NCI-H1105 treated with DMSO at 0.1 percent for 48 hours (cell line): ENCODE data around the gene KDM4B.
A peak's percentile ranks its signal among the peaks of the same experiment; 100 is the strongest.
"Not testable (repeated sequence)": the region's sequence is repeated elsewhere in the genome, so short reads cannot be mapped to it uniquely, and the experiment has no call there.

Experiments used
- DNase-seq: peaks from one replicate; lab custom pipeline; 2025; lab: John Stamatoyannopoulos, UW

The KDM4B gene

DNA sequence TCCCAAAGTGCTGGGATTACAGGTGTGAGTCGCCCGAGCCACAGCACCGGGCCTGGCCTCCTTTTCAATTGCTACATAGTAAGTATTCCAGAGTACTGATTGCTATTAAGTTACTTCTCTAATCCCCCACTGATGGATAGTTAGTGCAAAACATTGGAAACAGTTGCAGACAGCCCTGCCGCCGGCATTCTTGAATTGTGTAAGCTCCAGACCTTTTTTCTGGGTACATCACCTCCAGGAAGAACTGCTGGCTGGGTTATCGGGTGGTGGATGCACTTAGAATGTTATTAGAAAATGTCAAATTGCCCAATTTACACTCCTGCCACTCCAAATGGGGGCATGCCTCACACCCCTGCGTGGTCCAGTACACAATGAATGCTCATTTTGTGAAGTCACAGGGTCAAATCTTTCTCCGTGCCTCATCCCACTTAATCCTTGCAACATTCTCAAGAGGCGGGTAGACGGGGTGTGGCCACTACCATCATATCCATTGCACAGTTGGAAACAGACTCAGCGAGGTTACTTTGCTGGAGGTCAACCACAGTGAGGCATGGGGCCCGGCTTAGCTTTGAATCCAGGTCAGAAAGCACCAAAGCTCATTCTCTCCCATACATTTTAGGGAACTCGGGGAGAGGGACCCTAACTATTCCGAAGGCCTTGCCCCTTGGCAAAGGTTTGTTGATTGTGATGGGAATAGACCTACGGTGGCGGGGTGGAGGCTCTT is 1.0 kb upstream of the KDM4B start:
- no peak for DNase-seq

DNA sequence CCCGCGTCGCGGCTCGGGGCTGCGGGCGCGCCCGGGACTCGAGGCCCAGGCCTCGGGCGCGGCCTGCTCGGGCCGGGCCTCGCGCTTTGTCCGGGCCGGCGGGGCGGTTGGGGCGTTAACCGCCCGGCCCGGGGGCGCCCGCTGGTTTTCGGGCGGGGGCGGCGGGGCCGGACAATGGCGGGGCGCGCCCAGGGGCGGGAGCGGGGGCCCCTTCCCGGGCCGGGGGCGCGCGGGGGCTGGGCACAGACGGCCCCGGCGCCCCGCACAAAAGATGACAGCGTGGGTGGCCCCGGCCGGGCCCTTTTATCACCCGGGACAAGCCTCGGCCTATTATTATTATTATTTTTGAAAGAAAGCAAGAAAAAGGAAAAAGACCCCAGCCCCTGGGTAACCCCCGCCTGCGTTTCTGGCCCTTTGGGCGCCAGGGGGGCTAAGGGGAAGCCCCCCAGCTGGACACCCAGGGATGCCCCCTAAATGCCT is 419 bp downstream of the KDM4B start:
- no peak for DNase-seq

DNA sequence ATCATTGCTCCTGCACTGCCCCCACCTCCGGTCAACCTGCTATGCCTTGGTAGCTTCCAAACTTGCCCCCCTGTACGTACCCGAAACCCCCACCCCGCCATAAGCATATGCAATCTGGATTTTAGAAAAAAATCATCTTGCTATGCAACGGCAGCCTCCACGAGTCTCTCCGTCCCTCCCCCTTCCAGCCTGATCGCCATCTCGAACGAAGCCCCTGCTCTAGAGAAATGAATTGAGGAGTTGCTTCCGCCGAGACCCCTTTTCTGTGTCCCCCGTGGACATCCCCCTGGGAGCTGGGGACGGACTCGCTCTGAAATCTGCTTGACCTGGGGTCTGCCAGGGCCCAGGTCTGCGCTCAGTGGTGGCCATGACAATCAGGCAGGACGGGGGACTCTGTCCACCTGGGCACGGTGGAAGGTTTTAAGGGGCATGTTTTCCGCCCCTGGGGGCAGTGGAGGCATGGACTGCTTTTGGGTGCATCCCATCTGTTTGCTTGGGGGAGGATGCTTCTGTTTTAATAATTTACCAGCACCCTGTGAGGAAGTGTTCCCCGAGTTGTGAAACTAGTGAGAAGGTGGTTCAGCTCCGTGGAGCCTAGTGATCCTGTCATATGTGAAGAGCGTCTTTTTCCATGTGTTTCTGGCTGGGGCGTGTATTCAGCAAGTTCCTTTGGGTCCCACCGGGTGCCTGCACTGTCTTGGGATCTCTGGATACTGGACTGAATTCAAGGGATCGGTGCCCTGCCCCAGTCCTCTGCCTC is 1.0 kb downstream of the KDM4B start:
- no peak for DNase-seq

DNA sequence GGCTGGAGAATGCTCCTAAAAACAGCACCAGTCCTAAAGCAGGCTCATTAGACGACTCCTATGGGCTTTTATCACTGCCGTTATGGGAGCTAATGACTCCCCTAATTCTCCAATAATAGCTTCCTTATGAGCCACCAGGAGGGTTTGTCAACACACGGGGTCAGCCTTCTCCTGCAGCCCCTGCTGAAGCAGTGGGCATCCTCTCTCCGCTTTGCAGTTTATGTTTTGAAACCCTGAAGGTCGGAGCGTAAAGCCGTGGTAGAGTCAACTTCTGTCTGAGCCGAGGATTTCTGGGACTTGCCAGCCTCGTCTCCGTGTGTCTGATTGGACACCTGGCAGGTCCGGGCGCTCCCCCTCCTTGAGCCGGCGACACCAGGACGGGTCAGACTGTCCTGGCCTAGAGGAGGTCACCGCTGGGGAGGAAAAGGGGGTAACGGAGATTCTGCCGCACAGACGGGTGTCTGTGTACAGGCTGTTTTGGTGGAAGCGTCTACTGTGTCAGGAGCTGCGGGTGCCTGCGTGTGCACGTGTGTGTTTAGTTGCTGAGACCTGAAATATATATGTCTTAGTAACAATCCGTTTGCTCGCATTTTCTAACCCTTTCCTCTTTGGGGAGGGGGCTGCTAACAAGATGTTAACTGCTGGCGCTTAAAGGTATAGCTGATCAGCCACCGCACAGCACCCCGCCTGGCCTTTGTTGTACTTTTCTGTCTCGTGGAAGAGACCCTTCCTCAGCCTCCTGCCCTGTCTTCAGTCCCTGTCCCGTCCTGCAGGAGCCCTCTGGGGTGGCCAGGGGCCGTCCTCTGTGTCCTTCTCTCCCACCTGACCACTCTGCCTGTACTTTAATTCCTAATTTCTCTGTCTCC is 1.9 kb downstream of the KDM4B start:
- peak; percentile 14 for DNase-seq

DNA sequence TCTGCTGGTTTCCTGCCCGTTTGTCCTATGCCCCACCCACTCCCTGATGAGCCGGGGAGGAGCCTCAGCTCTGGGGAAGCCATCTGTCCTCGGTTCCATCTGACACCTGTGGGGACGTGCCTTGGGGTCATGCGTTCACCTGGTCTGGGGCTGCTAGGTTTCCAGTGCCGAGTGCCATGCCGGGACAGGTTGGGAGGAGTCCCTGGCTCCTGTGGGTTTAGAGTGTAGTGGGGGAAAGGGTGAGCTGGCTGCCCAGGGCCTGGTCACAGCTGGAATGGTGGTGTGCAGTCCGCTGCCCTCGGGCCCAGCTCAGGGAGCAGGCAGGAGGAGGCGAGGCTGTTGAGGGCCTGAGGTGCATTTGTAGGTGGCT is 2.5 kb downstream of the KDM4B start:
- peak; percentile 62 for DNase-seq

DNA sequence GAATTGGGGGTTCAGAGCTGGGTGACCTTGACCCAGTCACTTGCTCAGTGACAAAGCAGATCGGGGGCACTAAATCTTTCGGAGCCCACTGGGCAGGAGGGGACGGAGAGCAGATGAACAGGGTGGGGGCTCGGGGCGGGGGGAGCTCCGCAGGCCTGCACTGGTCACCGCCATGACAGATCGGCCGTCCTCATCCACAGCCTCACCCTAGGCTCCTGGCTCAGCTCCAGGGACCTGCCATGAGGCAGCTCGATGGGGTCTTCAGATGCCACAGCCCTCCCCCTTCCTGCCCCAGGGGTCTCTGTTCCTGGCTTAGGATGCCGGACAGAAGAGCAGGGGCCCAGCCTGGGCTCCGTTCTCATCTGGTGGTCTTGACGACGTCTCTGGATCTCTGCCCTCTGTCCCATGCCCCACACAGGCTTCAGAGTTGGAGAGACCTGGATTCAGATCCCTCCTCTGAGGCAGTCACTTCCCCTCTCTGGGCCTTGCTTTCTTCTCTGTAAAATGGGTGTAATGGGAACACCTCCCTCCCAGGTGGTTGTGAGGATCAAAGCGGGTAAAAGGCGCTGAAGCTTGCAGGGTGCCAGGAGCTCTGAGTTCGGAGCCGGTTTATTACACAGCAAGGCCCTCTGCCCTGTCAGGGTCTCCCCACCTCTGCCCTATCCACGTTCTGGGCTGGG is 3.0 kb downstream of the KDM4B start:
- no peak for DNase-seq

DNA sequence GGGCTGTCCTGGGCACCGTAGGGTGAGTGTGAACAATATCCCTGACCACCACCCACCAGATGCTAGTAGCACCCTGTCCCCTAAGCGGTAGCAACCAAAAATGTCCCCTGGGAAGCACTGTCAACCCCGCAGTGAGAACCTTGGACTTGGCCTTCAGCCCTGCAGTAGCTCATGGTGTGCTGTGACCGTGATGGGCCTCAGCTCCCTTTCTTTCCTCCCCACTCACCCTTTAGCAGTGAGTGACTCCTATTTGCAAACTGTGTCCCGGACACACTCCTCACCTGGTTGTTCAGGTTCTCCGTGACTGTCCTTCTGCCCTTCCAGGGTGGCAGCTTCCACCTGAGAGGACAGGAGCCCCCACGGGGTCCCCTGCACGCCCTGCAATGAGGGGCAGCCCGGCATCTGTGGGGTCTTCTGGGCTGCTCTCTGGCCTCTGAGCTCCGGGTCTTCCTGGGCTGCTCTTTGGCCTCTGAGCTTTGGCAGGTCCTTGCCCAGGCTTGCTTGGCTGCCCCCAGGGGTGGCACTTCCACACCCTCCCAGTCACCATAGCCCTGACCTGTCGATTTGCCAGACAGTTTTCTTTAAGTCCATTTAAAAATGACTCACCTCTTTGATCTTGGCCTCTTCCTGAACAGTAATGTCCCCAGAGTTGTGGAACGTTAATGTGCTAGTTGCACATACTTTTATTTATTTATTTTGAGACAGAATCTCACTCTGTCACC is 3.8 kb downstream of the KDM4B start:
- DNase-seq: no peak

DNA sequence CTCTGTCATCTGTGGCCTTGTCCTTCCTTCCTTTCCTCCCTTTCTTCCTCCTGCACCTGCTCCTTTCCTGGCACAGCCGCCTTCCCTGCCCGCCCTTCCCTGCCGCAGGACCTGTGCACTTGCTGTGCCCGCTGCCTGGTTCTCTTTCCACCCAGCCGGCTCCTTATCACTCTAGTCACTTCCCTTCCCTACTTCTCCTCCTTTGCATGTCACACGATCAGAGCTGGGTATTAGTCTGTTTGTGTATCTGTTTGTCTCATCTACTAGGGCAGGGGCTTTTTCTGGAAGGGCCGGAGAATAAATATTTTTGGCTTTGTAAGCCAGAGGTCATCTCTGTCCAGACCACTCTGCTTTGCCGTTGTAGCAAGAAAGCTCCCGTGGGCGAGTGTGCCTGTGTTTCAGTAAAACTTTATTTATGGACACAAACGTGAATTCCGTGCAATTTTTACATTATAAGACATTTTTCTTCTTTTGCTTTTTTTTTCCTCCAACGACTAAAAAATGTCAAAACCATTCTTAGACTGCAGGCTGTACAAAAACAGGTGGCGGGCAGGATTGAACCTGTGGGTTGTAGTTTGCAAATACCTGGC is 6.1 kb downstream of the KDM4B start:
- no peak for DNase-seq

DNA sequence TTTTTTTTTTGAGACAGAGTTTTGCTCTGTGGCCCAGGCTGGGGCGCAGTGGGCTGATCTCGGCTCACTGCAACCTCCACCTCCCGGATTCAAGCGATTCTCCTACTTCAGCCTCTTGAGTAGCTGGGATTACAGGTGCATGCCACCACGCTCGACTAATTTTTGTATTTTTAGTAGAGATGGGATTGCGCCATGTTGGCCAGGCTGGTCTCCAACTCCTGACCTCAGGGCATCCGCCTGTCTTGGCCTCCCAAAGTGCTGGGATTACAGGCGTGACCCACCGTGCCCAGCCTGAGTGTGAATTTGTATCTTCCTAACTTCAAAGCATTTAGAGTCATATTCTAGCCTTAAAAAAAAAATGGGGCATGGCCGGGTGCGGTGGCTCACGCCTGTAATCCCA is 6.7 kb downstream of the KDM4B start:
- not testable (repeated sequence) for DNase-seq

DNA sequence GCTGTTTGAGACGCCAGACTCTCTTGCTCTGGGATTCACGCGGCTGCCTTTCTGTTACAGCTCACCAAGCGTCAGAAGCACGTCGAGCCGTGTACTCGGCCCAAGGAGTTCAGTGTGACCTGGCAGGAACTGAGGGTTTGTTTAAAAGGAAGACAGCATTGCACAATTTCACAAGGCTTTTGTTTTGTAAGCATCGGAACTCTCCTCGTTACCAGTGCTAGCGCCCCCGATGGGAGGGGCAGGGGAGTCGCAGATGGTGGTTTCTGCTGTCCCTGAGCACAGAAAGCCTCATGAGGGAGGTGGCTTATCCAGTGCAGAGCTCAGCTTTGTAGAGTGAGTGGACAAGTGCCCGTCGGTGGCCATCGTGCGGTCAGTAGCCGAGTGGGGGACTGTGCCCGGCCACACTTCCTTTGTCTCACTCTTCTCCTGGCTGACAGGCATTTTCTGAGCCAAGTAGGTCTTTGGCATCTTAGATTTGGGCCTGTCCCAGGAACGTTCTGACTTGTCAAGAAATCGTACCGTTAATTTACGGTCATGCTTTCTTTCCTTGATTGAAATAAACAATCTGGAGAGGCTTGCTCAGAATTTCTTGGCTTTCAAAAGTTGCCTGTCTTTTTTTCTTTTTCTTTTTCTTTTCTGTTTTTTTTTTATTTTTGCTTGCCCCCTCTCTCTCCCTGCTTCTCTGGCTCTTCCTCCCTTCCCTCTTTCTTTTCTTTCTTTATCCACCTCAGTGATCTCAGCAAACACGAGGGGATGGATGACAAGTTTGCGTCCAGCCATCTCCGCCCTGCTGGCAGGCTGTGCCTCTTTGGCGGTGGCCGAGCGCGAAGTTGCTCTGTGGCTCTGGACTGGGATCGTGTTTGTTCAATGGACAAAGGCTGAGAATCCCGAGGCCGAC is 7.7 kb downstream of the KDM4B start:
- no peak for DNase-seq

DNA sequence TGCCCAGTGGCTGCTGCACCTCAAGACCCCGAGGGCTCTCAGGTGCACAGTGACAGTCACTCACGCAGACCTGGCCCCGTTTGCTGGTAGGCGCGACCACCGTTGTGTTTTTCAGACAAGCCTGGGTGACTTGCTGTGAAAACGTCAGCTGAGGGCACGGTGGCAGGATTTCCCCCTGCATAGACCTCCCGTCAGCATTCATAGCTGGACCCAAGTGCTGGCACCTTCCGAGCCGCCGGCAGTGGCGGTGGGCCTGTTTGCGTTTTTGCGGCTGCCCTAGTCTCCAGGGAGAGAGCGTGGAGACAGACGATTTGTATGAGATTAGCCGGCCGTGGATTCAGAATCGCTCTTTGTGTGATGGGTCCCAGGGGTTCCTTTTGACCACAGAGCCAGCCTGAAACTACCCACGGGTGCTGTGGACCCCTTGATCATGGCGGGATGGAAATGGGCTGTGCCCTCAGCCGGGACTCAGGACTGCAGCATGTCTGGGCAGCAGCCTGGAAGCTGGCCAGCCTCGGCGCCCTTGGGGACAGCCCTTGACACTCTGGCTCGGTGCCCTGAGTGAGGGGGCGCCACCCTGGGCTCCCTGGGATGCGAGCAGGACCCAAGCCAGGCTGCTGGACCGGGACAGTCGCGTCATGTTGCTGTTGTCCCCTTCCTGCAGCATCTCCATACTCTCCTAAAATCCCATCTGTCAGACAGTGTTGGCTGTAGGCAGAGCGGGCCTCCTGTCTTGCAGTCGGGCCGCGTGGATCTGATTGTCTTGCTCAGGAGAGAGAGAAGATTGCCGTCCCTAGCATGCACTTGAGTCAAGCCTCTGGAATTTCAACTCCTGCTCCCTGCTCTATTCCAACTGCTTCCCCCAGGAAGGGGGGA is 8.6 kb downstream of the KDM4B start:
- peak; percentile 58 for DNase-seq

DNA sequence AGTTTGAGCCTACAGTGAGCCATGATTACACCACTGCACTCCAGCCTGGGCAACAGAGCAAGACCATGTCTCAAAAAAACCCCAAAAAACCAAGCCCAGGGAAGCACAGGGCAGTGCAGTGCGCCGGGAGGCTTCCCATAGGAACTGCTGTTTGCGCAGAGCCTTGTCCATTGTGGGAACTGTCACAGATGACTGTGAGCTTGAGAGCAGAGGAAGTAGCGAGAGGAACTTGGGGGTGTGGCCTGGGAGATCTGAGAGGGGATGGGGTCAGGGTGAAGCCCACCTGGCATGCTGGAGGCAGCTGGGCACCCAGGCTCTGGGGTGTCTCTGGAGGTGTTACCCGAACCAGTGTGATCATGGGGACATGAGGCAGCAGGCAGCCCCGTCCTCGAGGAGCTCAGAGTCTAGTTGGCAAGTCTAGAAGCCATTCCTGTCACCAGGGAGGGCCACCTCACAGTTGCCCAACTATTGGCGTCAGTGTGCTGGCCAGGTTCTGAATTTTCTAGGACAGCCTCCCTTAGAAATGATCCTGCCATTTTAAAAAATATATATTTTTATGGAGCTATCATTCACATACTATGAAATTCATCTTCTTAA is 10.4 kb downstream of the KDM4B start:
- no peak for DNase-seq

DNA sequence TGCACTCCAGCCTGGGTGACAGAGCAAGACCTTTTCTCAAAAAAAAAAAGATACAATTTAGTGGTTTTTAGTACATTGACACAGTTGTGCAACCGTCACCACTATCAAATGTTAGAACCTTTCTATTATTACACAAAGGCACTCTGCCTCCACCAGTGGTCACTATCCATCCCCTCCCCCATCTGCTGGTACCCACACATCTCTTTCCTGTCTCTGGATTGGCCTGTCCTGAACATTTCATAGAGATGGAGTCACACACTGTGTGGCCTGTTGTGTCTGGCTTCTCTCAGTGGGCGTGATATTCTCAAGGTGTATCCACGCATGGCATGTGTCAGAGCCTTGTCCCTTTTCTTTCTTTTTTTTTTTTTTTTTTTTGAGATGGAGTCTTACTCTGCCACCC is 11.2 kb downstream of the KDM4B start:
- DNase-seq: no peak

DNA sequence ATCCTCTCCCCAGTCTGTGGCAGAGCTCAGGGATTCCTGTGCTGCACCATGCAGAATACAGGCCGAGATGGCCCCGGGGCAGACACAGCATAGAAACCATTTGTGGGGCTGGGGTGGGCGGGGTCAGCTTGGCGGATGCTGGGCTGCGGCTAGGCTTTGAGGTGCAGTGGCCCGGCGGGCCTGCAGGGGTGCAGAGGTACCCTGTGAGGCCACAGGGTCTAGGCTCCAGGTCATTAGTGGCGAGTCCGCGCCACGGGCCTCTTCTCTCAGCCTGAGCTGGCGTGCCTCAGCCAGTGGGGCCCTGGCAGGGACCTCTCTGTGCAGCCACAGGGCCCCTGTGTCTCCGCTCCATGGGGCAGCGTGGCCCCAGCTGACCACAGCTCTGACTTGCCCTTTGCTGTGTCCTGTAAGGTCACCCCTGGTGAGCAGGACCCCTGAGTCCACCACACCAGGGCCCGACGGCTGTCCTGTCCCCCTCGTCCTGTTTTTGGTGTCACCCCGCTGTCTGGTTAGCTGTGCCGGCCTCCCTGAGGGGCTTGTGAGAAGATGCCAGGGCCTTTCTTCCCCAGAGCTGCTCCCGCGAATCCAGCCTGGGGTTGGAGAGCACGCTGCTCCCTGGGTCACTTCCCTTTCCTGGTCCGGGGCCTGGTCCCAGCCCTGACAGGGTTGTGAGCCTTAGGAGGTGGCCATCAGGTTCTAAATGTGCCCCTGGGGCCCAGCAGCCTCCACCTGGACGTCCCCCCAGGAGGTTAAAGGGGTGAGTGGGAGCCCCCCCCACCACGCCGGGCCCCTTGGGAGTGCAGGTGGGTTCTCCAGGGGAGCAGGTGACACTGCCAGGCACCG is 12.1 kb downstream of the KDM4B start:
- no peak for DNase-seq

DNA sequence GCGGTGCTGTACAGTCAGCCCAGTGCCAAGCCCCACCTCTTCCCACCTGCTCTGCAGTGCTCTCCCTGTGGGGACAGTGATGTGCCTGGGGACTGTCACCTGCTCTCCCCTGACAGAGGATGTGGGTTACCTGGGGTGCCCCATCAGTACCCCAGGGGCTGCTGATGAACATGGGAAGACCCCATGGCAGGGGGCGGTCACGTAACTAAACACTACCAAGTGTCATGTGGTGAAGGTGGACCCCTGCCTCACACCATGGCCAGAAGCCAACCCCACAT is 12.7 kb downstream of the KDM4B start:
- peak; percentile 72 for DNase-seq

DNA sequence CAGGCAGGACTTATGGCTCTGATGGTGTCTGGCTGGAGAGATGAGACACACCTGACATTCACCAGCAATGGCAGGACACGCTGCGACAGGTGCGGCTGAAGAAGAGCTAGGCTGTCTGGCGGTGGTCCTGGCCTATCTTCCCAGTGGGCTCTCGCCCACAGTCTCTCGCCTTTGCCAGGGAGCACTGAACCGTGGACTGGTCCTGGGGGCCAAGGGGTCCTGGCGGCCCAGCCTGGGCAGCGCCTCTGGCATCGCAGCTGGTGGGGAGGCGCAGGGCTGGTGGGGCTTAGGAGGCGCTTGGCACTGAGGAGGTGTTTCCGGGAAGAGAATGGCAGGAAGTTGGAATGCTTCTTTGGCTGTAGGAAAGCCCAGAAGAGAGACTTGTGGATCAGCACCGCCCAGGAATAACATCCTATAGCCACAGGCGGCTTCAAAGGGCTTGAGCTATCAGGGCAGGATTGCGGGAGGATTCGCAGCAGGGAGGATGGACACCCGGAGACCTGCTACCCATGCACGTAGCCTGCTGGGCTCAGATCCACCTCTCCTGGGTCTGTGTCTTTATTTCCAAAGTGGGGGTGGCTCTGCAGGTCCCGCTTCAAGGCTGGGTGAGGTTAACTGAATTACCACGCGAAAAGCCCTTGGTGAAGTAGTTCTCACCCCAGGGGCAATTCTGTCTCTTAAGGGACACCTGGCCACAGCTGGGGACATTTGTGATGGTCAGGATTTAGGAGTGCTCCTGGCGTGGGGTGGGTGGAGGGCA is 14.6 kb downstream of the KDM4B start:
- no peak for DNase-seq

DNA sequence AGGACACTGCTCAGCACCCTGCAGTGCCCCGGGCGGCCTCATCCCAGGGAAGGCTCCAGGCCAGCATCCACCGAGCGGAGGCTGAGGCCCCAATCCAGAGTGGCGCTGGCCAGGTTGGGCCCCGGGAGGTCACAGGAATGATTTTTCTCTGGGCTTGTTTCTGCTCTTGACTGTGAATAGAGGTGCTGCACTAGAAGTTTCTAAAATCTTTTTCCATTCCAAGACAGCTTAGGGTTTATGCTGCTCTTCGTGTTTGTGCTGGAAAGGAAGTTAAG is 15.1 kb downstream of the KDM4B start:
- no peak for DNase-seq
